Muscle of leg (tissue), 11 donors: ENCODE results near the gene CAPZB. TPM values are rescaled to one million over a fixed set of nuclear protein-coding genes. Genes with fewer than 3 reads are reported as not detected.
"Not testable (repeated sequence)": the region's sequence is repeated elsewhere in the genome, so short reads cannot be mapped to it uniquely, and the experiment has no call there.

ENCODE experiments used
- DNase-seq: peaks from one replicate; pipeline ENCODE4 v3.0.0; 2013
- H3K27ac ChIP-seq: one replicate; pipeline ENCODE4 v1.5.1; 2013; ENCODE audit warnings: mild to moderate bottlenecking, low read length, control low read depth
- H3K27me3 ChIP-seq: one replicate; pipeline ENCODE4 v1.6.1; 2013; ENCODE audit warnings: low read length; ENCODE audit not compliant: control insufficient read depth, insufficient read depth
- H3K36me3 ChIP-seq: one replicate; pipeline ENCODE4 v1.6.1; 2013; ENCODE audit warnings: low read length; ENCODE audit not compliant: control insufficient read depth, insufficient read depth
- H3K4me1 ChIP-seq: one replicate; pipeline ENCODE4 v1.6.1; 2013; ENCODE audit warnings: low read length; ENCODE audit not compliant: control insufficient read depth, insufficient read depth
- H3K4me3 ChIP-seq: one replicate; pipeline ENCODE4 v1.5.1; 2013; ENCODE audit warnings: low read length, control low read depth
- H3K9me3 ChIP-seq: replicated peaks from 2 replicates; pipeline ENCODE4 v1.6.1; 2013; ENCODE audit warnings: low read depth, low read length; ENCODE audit not compliant: control insufficient read depth
- WGBS: methylation state at CpG from one replicate; pipeline ENCODE4 v1.1.5; 2013; ENCODE audit warnings: missing lambda C conversion rate; ENCODE audit not compliant: insufficient coverage; 5-methylcytosine and 5-hydroxymethylcytosine counted together
- polyA plus RNA-seq, 8 donors: library from polyadenylated mRNA; unstranded; fragments of 120-200 nt; gene quantifications; one replicate each; pipeline versions ENCODE4 v1.2.1 to v1.2.3, GENCODE V29; 2013; ENCODE audit warnings: inconsistent platforms in 1 of 8, low replicate concordance in 1 of 8; ENCODE audit not compliant: insufficient read length in 8 of 8, insufficient read depth in 1 of 8
- total RNA-seq: library from RNA; stranded (reverse); fragments of 120-200 nt; gene quantifications from one replicate; pipeline ENCODE4 v1.2.4, GENCODE V29; 2013

Gene CAPZB
- total and polyA plus RNA-seq, 9 donors: 85.8 to 296 (median 267) TPM

DNA sequence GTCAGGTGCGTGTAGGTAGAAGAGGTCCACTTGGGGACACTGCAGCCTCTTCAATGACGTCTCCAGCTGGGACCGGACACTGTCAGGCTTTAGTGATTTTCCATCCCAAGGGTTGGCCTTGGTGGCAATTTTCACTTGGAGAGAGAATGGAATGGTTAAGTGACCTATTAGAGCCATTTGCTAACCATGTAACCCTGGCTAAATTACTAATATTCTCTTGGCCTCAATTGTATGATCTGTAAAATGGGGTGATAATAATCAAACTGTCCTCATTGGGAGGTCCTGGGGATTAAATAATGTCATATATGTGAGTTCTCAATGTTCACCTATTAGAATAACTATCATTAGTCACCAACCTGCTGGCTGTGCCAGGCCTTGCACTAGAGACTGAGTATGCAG is 176.8 kb downstream of the CAPZB start:
- H3K4me3 ChIP-seq: no peak overlapping the region
- H3K27me3 ChIP-seq: no peaks in the 10 kb centered on the region
- WGBS: 82% methylated on average over 3 of the region's 3 CpGs
- no peak overlapping the region for H3K27ac ChIP-seq
- no peaks in the 10 kb centered on the region for H3K9me3 ChIP-seq
- peaks cover 49% of the 10 kb centered on the region for H3K36me3 ChIP-seq
- DNase-seq: no peak
- peaks cover 29% of the 10 kb centered on the region for H3K4me1 ChIP-seq

DNA sequence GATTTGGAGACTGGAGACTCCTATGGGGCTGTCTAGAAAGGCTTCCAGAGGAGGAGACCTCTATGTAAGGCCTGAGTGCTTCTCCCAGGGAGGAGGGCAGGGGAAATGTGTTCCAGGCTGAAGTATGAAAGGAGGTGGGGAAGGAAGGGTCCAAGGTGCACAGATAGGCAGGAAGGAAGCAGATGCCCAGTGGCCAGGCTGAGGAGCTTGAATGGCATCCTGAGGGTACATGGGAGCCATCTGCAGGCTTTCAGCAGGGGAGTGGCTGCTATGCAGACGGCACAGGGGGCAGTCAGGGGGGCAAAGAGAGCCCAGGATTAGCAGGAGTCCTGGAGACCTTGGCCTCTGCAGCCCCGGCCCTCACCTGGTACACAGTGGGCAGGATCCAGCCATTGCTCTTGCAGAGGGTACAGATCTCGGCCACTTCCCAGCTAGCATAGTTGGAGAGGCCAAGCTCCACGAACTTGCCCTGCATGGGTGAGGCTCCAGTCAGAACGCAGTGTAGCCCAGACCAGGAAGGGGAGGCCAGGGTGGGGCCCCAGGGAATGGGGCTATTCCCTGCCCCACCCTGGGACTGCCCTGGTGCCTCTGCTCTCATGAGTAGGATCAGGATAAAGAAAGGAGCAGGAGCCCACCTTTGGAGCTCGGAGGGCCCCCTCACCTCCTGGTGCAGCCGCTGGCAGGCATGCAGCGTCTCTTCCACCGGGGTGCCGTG is 177.4 kb downstream of the CAPZB start:
- Histone ChIP-seq H3K27ac (no peak overlapping the region), H3K27me3 (no peaks in the 10 kb centered on the region), H3K4me3 (no peak overlapping the region), H3K9me3 (no peaks in the 10 kb centered on the region), H3K4me1 (peaks cover 27% of the 10 kb centered on the region), H3K36me3 (peaks cover 55% of the 10 kb centered on the region)
- no peak for DNase-seq
- WGBS: 89% methylated on average over 10 of the region's 10 CpGs

DNA sequence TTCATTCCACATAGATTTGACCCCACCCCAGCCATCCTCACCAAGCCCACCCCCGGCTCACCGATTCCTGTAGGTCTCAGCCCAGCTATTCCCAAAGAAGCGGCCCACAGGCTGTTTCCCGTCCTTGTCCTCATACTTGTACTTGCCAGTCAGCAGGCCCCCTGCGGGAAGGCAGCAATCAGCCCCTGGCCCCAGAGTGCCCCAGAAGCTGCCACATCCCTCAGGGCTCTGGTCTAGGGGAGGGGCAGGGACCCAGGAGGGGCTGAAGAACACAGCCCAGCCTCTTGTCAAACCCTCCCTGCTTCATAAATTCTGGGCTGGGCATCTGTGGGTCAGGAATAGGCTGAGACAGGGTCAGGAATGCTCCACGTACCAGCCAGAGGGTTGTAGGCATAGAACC is 178.4 kb downstream of the CAPZB start:
- no peaks in the 10 kb centered on the region for H3K9me3 ChIP-seq
- 93% methylated on average over 6 of the region's 6 CpGs for WGBS

DNA sequence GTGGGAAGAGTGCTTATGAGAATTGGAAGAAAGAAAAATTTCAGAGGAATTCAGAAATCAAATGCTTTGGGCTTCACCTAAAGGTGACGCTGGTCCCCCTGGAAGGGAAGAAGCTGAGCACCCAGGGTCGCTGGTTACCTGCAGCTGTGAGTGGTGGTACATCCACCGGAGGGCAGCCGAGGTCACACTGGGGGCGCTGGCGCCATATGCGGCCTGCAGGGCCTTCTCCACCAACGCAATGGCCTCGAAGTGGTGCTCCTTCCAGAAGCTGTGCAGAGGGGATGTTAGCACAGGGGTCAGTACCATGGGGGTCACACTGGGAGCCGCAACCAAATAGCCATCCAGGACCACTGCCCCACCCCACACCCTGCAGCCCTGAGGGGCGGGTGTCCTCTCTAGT is 179.5 kb downstream of the CAPZB start:
- peaks cover 17% of the 10 kb centered on the region for H3K4me1 ChIP-seq
- H3K27me3 ChIP-seq: no peaks in the 10 kb centered on the region
- peaks cover 59% of the 10 kb centered on the region for H3K36me3 ChIP-seq

More for the DNA sequence above, 178.4 kb downstream of the CAPZB start:
- H3K4me1 ChIP-seq: peaks cover 23% of the 10 kb centered on the region
- DNase-seq: no peak
- no peaks in the 10 kb centered on the region for H3K27me3 ChIP-seq
- H3K36me3 ChIP-seq: peaks cover 59% of the 10 kb centered on the region
- no peak overlapping the region for H3K4me3 ChIP-seq
- no peak overlapping the region for H3K27ac ChIP-seq

DNA sequence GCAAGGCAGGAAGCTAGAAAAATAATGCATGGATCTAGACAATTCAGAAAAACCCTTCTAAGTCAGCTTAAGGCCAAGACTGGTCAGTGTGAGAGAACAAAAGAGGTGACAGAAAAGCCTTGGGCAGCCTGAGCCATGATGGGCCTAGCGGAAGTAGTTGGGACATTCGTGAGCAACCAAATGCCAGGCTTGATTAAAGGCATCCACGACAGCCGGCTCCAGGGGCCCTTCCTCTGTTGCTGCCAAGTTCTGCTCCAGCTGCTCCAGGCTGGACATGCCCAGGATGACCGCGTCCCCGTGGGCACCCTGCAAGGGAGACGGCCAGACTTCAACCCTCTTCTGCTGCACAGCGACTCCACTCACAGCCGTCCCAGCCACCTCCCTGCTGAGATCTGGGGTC is 181.3 kb downstream of the CAPZB start:
- Histone ChIP-seq H3K27ac (peak overlapping the region; percentile 72), H3K36me3 (peaks cover 56% of the 10 kb centered on the region), H3K4me1 (peaks cover 12% of the 10 kb centered on the region)
- not testable (repeated sequence) for H3K9me3 ChIP-seq, H3K4me3 ChIP-seq, H3K27me3 ChIP-seq
- DNase-seq: peak; percentile 60
- 100% methylated on average over 1 of the region's 10 CpGs for WGBS

More for the DNA sequence above, 179.5 kb downstream of the CAPZB start:
- Histone ChIP-seq H3K4me3 (no peak overlapping the region), H3K27ac (no peak overlapping the region), H3K9me3 (no peaks in the 10 kb centered on the region)
- DNase-seq: no peak
- WGBS: 96% methylated on average over 9 of the region's 11 CpGs

DNA sequence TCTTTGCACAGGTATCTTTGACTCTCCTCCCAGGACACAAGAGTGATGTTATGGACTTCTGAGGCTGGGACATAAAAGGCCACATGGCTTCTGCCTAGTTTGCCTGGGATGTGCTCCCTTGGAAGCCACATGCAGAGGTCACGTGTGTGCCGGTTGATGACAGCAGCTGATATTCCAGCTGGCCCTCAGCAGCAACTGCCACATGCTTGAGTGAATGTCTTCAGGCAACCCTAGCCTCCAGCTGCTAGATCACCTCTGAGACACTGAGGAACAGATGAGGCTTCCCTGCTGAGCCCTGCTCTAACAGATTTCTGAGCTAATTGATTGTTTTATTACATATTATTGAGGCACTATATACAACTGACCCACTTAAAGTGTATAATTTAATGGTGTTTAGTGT is 185.1 kb downstream of the CAPZB start:
- peaks cover 23% of the 10 kb centered on the region for H3K36me3 ChIP-seq
- no peak for DNase-seq
- no peaks in the 10 kb centered on the region for H3K27me3 ChIP-seq
- peaks cover 5% of the 10 kb centered on the region for H3K9me3 ChIP-seq
- H3K4me1 ChIP-seq: peaks cover 12% of the 10 kb centered on the region
- WGBS: no CpG with 5 or more reads among the region's 2 CpGs
- H3K4me3 ChIP-seq: no peak overlapping the region
- H3K27ac ChIP-seq: no peak overlapping the region

DNA sequence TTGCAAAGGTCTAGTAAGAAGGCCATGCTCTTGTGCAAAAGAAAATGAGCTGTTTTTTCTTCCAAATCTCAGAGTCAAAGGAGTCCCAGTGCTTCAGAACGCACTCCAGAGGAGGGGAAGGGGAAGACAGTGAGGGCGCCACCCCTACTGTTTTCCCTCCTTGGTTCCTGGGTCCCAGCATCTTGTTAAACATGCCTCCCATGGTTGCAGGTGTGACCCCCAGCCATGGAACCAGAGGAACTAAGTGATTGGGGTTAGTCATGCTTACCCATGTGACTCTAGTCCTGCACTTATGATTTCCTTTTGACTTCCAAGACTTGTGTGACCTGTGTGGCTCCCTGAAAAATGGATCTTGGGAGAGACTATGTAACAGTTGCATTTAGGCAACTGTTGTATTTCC is 190.7 kb downstream of the CAPZB start:
- Histone ChIP-seq H3K36me3 (peaks cover 5% of the 10 kb centered on the region), H3K27ac (no peak overlapping the region), H3K4me1 (peaks cover 3% of the 10 kb centered on the region), H3K4me3 (no peak overlapping the region), H3K9me3 (peaks cover 22% of the 10 kb centered on the region), H3K27me3 (no peaks in the 10 kb centered on the region)
- WGBS: no CpG with 5 or more reads among the region's 2 CpGs
- DNase-seq: no peak

DNA sequence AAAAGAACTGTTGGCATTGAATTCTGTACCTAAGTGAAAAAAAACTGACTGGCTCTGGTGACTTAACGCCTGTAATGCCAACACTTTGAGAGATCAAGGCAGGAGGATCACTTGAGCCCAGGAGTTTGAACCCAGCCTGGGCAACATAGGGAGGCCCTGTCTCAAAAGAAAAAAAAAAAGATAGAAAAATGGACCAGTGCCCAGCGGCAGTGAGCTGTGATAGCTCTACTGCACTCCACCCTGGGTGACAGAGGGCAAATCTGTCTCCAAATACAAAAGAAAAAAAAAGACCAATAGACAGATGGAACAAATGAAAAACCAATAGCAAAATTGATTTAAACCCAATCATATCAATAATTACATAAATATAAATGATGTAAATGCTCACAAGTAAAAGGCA is 196.1 kb downstream of the CAPZB start:
- WGBS: 27% methylated on average over 1 of the region's 2 CpGs
- Histone ChIP-seq H3K4me3 (peak overlapping the region; percentile 43), H3K4me1 (peaks cover 8% of the 10 kb centered on the region), H3K9me3 (peaks cover 7% of the 10 kb centered on the region), H3K27me3 (peaks cover 3% of the 10 kb centered on the region), H3K27ac (no peak overlapping the region), H3K36me3 (peaks cover 2% of the 10 kb centered on the region)
- no peak for DNase-seq

Other genes starting within 250 kb of the CAPZB start
- 30.6 TPM for gene EMC1, start 234.0 kb downstream of the CAPZB start, total RNA-seq
- gene EMC1, start 234.0 kb downstream of the CAPZB start, polyA plus RNA-seq: 10 to 100 TPM; 29.0 to 43.3 (median 36.0) TPM
- gene MRTO4, start 233.7 kb downstream of the CAPZB start, total RNA-seq: 27.8 TPM
- 10 to 100 TPM; 26.8 to 30.1 (median 28.3) TPM for gene MRTO4, start 233.7 kb downstream of the CAPZB start, polyA plus RNA-seq
- gene AKR7A3, start 196.8 kb downstream of the CAPZB start, total RNA-seq: 1.3 TPM
- 1 to 10 TPM in 2 of 8 donors, under 1 TPM in 6; 0.42 to 1.4 (median 0.84) TPM for gene AKR7A3, start 196.8 kb downstream of the CAPZB start, polyA plus RNA-seq
- 42.8 TPM for gene AKR7A2, start 173.4 kb downstream of the CAPZB start, total RNA-seq
- 10 to 100 TPM; 41.6 to 56.5 (median 46.8) TPM for gene AKR7A2, start 173.4 kb downstream of the CAPZB start, polyA plus RNA-seq
- gene SLC66A1, start 173.2 kb downstream of the CAPZB start, total RNA-seq: 9.0 TPM
- gene SLC66A1, start 173.2 kb downstream of the CAPZB start, polyA plus RNA-seq: 10 to 100 TPM in 4 of 8 donors, 1 to 10 TPM in 4; 8.9 to 12.9 (median 9.9) TPM
- gene NBL1, start 158.8 kb upstream of the CAPZB start, total RNA-seq: 42.4 TPM
- gene NBL1, start 158.8 kb upstream of the CAPZB start, polyA plus RNA-seq: 10 to 100 TPM; 23.8 to 60.6 (median 42.7) TPM
- not detected for gene HTR6, start 179.3 kb upstream of the CAPZB start, total RNA-seq
- gene HTR6, start 179.3 kb upstream of the CAPZB start, polyA plus RNA-seq: not detected